ENCODE results near the gene ITGA7.

Gene ITGA7

GRCh38 chr12:55716582-55716957 lies 8.9 kb upstream of the ITGA7 start:
- Histone ChIP-seq H3K4me3 (ENCODE audit: low read length, poor library complexity, severe bottlenecking) (peak overlapping the region; percentile 88), H3F3A (ENCODE audit: low read depth) (no peaks in the 10 kb centered on the region), H3K79me2 (ENCODE audit: insufficient read depth, low read length) (peaks cover 26% of the 10 kb centered on the region; the same call in 1 of the 2 replicates), H3K9me3 (ENCODE audit: insufficient read depth, low read depth, low read length) (no peaks in the 10 kb centered on the region), H4K20me1 (ENCODE audit: insufficient read depth, low read length, poor library complexity, severe bottlenecking) (no peaks in the 10 kb centered on the region), H3K9me2 (replicated peaks; ENCODE audit: low read depth, low read length) (no peaks in the 10 kb centered on the region), H3K27me3 (ENCODE audit: insufficient read depth, low read length, poor library complexity, severe bottlenecking) (no peaks in the 10 kb centered on the region), H3K36me3 (ENCODE audit: insufficient read depth, low read length) (no peaks in the 10 kb centered on the region), H3K4me1 (ENCODE audit: insufficient read depth, low read length, poor library complexity, severe bottlenecking) (peaks cover 23% of the 10 kb centered on the region), H3K9ac (ENCODE audit: low read depth, low read length, poor library complexity, severe bottlenecking) (peak overlapping the region; percentile 79), H2AFZ (ENCODE audit: low read length) (peak overlapping the region; percentile 96), H3K4me2 (ENCODE audit: low read depth, low read length, poor library complexity, severe bottlenecking) (peak overlapping the region; percentile 92)
- no peak for TF ChIP-seq CTCF (conservative IDR thresholded peaks at IDR 0.05; ENCODE audit: low read length)
- TF ChIP-seq EZH2phosphoT487 (IDR thresholded peaks at IDR 0.05; ENCODE audit: borderline replicate concordance), result no peak

GRCh38 chr12:55715833-55716581 lies 8.3 kb upstream of the ITGA7 start, which contains the start of gene BLOC1S1:
Gene BLOC1S1 (plus strand): TSS chr12:55716046. CDS start chr12:55716052, 6 bp downstream.
- H2AFZ ChIP-seq (ENCODE audit: low read length), result peak within 1 kb of the TSS; percentile 96
- H3K79me2 ChIP-seq (ENCODE audit: insufficient read depth, low read length), result peaks cover 26% of the 10 kb centered on the region; the same call in 1 of the 2 replicates
- H3K36me3 ChIP-seq (ENCODE audit: insufficient read depth, low read length), result no peaks in the 10 kb centered on the region
- peak within 1 kb of the TSS; percentile 79 for H3K9ac ChIP-seq (ENCODE audit: low read depth, low read length, poor library complexity, severe bottlenecking)
- H3K9me2 ChIP-seq (replicated peaks; ENCODE audit: low read depth, low read length), result no peaks in the 10 kb centered on the region
- H3K4me1 ChIP-seq (ENCODE audit: insufficient read depth, low read length, poor library complexity, severe bottlenecking), result peaks cover 23% of the 10 kb centered on the region
- H3K27me3 ChIP-seq (ENCODE audit: insufficient read depth, low read length, poor library complexity, severe bottlenecking), result no peaks in the 10 kb centered on the region
- no peaks in the 10 kb centered on the region for H4K20me1 ChIP-seq (ENCODE audit: insufficient read depth, low read length, poor library complexity, severe bottlenecking)
- no peaks in the 10 kb centered on the region for H3F3A ChIP-seq (ENCODE audit: low read depth)
- TF ChIP-seq EZH2phosphoT487 (IDR thresholded peaks at IDR 0.05; ENCODE audit: borderline replicate concordance) (no peak), CTCF (conservative IDR thresholded peaks at IDR 0.05; ENCODE audit: low read length) (no peak)
- no peaks in the 10 kb centered on the region for H3K9me3 ChIP-seq (ENCODE audit: insufficient read depth, low read depth, low read length)
- peak within 1 kb of the TSS; percentile 88 for H3K4me3 ChIP-seq (ENCODE audit: low read length, poor library complexity, severe bottlenecking)
- H3K4me2 ChIP-seq (ENCODE audit: low read depth, low read length, poor library complexity, severe bottlenecking), result peak within 1 kb of the TSS; percentile 92

- H3K36me3 ChIP-seq (ENCODE audit: insufficient read depth, low read length), result no peaks in the 10 kb centered on the region
- H2AFZ ChIP-seq (ENCODE audit: low read length), result peak overlapping the region; percentile 96
- peak overlapping the region; percentile 88 for H3K4me3 ChIP-seq (ENCODE audit: low read length, poor library complexity, severe bottlenecking)
- no peaks in the 10 kb centered on the region for H3K9me2 ChIP-seq (replicated peaks; ENCODE audit: low read depth, low read length)
- H3K79me2 ChIP-seq (ENCODE audit: insufficient read depth, low read length), result peaks cover 26% of the 10 kb centered on the region; the same call in 1 of the 2 replicates
- no peak for TF ChIP-seq CTCF (conservative IDR thresholded peaks at IDR 0.05; ENCODE audit: low read length)
- H3K4me1 ChIP-seq (ENCODE audit: insufficient read depth, low read length, poor library complexity, severe bottlenecking), result peaks cover 23% of the 10 kb centered on the region
- peak overlapping the region; percentile 79 for H3K9ac ChIP-seq (ENCODE audit: low read depth, low read length, poor library complexity, severe bottlenecking)
- H3F3A ChIP-seq (ENCODE audit: low read depth), result no peaks in the 10 kb centered on the region
- H3K27me3 ChIP-seq (ENCODE audit: insufficient read depth, low read length, poor library complexity, severe bottlenecking), result no peaks in the 10 kb centered on the region
- H4K20me1 ChIP-seq (ENCODE audit: insufficient read depth, low read length, poor library complexity, severe bottlenecking), result no peaks in the 10 kb centered on the region
- H3K4me2 ChIP-seq (ENCODE audit: low read depth, low read length, poor library complexity, severe bottlenecking), result peak overlapping the region; percentile 92
- H3K9me3 ChIP-seq (ENCODE audit: insufficient read depth, low read depth, low read length), result no peaks in the 10 kb centered on the region
Observed at GRCh38 chr12:55715169-55715764, 7.6 kb upstream of the ITGA7 start.
